Stimulated activated naive CD4-positive, alpha-beta T cell (primary cell): ENCODE data around the gene IGF2BP2.
A peak's percentile ranks its signal among the peaks of the same experiment; 100 is the strongest.
"Not testable (repeated sequence)": the region's sequence is repeated elsewhere in the genome, so short reads cannot be mapped to it uniquely, and the experiment has no call there.

Experiments
- DNase-seq, 6 experiments: peaks; one replicate each; lab custom pipeline; 2025; lab: John Stamatoyannopoulos, UW

Gene IGF2BP2

DNA sequence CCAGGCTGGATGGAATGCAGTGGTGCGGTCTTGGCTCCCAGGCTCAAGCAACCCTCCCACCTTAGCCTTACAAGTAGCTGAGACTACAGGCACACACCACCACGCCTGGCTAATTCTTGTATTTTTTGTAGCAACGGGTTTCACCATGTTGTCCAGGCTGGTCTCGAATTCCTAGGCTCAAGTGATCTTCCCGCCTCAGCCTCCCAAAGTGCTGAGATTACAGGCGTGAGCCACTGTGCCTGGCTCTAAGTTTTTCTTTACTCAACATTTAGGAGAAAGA, 26.1 kb downstream of the IGF2BP2 start:
- DNase-seq = not testable (repeated sequence)

DNA sequence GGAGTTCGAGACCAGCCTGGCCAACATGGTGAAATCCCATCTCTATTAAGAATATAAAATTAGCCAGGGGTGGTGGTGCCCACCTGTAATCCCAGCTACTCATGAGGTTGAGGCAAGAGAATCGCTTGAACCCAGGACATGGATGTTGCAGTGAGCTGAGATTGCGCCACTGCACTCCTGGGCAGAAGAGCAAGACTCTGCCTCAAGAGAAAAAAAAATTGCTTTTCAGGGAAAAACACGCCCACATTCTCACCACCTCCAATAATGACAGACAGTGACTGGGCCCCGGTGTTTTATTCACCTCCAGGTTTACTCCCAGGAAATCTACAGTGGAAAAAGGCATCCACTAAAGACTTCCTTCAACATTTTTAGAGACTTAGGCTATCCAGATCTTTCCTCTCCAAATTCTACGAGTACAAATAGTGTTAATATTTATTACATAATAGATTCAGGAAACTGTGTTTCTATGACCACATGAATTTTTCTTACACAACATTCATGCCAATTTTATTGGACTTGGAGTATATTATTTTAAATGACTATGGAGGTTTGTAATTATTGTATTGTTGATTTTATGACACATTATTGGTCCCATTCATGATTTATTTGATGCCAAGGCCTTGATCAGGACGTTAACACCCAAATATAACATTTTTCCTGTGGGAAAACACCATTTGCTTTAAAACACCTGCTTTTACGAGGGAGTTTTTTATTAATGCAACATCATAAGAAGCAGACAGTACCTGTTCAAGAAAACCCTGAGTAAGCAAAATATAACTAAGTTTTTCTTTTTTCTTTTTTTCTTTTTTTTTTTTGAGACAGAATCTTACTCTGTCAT, 26.6 kb downstream of the IGF2BP2 start:
- no peak for DNase-seq

DNA sequence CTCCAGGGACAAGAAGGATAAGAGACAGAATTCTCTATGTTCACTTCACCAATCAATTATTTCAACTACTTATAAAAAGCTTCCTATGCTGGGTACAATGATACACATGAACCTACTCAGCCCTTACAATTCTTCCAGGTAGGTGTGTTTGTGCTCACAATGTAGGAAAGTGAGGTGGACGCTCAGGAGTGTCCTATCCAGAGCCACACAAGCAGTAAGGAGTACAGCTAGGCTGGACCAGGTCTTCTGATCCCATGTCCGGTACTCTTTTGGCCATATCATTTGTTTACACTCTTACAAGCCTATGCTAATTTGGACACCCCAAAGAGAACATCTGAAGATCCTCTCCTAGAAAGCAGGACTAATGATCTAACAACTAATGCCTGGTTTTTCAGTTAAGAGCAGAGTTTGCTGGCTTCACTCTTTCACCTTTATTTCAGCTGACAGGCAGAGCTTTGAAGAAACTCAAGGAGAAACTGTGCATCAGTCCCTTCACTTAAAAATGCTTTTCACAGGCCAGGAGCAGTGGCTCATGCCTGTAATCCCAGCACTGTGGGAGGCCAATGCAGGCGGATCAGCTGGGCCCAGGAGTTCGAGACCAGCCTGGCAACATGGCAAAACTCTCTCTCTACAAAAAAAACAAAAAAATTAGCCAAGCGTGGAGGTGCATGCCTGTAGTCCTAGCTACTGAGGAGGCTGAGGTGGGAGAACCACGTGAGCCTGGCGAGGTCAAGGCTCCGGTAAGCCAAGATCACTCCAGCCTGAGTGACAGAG, 27.5 kb downstream of the IGF2BP2 start:
- DNase-seq = no peak

DNA sequence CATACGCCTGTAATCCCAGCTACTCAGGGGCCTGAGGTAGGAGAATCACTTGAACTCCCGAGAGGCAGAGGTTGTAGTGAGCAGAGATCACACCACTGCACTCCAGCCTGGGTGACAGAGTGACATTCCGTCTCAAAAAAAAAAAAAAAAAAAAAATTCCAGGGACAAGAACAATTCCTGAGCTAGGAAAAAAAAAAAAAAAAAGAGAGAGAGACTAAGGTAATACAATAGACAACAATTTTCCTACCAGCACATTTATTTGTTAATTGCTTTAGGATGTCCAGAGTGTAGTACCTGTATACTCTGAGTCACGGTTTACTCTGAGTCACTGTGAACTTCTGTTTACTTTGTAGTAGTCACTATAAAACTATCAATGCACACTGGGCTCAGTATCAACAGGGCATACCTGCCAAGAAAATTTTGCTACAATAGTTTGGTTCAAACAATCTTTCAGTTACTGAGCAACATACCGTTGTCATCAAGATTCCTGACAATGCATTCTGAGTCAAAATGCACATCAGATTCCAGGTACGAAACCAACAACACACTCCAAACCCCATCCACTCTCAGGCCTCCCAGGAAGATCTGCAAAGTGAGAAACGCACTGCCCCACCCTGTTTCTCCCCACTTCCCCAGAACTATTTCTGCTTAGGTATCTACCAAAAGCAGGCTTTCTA, 28.3 kb downstream of the IGF2BP2 start:
- no peak for DNase-seq

DNA sequence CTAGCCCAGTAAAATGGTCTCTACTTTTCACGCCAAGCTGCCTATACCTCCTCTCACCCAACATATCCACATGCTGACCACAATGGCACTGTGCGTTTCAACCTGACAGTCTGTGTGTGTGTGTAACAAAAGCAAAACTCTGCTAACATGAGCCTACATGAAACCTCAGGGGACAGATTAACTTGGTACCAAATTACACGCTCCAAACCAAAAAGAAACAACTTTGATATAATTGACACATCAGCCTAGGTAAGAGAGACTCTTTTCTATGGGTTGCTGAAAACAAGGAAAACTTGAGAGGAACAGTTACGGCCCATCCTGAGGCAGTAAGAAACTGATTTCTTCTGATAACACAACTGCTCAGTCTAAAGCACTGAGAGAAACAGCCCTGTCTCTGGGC, 31.5 kb downstream of the IGF2BP2 start:
- DNase-seq = no peak

DNA sequence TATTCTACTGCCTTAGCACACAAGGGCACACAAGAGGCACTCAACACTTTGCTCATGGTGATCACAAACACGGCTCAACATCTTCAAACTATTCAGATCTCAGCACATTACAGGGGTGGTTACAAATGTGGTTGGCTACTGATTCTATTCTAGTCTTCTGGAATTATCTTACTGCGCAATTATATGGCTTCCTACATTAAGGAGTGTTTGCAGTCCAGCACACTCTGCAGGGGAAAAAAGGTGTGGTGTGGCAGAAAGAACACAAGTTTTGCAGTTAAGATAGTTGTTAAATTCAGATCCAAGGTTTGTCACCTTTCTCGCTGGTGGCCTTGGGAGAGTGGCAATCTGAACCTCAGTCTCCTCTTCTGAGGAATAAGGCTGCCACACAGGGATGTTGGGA, 31.9 kb downstream of the IGF2BP2 start:
- DNase-seq = no peak

DNA sequence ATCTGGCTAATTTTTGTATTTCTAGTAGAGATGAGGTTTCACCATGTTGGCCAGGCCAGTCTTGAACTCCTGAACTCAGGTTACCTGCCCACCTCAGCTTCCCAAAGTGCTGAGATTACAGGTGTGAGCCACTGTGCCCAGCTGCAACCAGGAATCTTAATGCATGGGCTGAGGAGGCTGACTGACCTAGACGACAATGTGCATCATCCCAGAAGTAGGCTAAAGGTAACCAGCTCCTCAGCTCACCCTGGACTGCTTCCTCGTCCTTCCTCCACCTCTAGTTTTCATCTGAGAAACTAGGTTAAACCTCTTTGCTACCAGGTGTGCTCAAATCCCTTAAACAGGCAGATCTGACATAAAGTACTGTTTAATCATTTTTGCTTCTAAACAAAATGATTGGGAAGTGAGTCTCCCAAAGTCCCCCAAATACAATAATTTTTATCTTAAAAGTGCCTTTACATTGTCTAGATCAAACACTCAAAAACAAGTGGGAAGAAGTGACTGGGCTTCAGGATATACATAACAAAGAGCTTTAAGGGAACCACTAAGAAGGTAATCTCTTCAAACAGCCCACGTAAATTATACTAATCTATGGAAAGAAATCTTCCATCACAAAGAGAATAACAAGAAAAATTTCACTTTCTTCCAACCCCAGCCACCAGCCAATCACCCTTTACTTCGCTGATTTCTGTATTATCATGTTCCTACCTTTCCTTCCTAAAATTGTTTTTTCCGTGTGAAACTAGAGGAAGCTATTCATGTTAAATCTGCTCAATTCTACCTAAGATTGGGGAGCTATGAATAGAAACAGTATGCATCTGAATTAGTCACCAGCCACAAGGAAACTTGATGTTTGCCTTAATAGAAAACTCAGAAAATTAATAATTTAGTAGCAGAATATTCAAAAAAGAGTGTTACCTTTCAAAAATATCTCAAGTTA, 34.7 kb downstream of the IGF2BP2 start:
- DNase-seq = no peak

DNA sequence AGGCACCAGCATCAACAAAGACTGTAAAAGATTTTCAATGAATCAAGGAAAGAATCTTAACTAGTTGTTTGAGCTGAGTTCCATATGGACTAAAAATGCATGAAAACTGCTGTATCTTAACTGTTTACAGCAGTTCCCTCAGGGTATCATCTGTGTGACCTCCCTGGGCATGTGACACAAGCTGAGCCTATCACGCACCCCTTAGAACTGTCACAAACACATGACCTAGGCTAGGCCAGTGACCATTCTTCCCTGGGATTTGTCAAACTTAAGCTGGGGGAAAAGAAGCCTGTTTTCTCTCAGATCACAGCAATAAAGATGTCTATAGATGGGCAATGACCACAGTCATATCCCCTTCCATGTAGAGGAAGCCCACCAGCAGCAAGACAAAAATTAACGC, 35.7 kb downstream of the IGF2BP2 start:
- no peak for DNase-seq

DNA sequence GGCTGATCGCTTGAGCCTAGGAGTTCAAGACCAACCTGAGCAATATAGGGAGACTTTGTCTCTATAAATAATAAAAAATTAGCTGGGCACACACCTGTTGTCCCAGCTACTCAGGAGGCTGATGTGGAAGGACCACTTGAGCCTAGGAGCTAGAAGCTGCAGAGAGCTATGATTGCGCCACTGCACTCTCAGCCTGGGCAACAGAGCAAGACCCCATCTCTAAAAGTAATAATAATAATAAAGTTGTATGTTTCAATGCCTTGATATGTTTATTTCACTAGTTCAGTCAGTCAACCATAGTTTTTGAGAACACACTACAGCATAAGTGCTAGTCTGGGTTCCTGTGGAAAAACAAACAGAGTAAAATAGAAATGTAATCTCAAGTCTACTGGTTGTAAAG, 36.5 kb downstream of the IGF2BP2 start:
- no peak for DNase-seq

DNA sequence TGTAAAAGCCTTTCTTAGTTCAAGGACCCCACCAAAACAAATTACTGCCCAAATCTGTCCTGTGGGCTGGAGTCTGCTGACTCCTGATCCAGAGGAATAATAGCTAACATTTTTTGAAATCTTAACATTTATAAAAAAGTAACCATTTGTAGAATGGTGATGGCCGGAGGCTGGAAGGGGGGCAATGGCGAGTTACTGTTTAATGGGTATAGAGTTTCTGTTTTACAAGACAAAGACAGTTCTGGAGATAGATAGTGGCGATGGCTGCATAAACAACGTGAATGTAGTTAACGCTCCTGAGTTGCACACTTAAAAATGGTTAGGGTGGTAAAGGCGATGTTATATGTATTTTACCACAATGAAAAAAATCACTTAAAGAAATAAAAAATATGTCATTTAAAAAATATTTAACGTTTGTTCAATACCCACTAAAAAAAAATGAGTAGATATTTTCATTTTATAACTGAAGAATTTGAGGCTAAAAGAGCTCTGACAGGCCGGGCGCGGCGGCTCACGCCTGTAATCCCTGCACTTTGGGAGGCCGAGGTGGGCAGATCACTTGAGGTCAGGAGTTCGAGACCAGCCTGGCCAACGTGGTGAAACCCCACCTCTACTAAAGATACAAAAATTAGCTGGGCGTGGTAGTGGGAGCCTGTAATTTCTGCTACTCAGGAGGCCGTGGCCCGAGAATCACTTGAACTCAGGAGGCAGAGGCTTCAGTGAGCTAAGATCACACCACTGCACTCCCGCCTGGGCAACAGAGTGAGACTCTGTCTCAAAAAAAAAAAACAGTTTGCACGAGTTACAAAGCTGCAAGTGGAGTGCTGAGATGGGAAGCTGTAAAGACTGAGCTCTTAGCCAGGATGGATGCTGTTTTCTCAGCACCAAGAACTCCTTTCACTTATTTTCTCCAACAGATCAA, 37.6 kb downstream of the IGF2BP2 start:
- DNase-seq = no peak

DNA sequence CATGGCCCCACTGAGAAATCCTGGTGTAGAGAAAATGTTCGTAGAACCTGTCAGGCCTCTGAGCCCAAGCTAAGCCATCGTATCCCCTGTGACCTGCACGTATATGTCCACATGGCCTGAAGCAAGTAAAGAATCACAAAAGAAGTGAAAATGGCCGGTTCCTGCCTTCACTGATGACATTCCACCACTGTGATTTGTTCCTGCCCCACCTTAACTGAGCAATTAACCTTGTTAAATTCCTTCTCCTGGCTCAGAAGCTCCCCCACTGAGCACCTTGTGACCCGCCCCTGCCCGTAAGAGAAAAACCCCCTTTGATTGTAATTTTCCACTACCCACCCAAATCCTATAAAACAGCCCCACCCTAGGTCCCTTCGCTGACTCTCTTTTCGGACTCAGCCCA, 38.6 kb downstream of the IGF2BP2 start:
- DNase-seq = not testable (repeated sequence)

DNA sequence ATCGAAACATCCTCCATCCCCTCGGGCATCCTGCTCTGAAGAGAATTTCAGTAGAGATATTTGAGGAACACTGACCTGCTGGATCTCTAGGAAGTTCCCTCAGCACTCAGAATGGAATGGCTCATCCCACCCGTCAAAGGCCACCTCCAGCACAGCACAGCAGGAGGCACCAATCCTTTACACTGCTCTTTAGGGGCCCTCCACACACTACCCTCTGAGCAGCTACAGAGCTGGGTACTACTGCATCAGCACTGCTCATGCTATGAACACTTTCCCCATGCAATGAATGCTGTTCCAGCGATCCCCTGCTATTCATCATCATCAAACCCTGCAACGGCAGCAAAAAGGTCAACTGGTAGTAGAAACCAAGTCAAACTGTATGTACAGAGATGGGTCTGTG, 40.5 kb downstream of the IGF2BP2 start:
- DNase-seq = no peak

DNA sequence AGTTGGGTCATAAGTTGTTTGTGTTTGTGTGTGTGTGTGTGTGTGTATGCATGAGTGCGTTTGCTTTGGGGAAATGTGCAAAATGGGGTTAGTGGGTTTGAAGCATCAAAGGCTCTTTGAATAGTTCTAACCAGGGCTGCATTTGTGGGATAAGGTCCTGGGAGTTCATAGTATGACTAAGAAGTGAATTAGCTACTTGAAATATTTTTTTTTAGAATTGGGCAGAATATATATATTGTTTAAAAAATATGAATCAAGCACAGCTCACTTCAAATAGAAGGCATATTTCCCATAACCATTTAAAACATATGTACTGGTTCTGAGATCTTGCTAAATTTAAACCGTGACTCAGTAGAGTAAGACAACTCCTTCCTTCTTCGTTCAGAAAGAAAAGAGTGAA, 43.1 kb downstream of the IGF2BP2 start:
- DNase-seq = no peak

DNA sequence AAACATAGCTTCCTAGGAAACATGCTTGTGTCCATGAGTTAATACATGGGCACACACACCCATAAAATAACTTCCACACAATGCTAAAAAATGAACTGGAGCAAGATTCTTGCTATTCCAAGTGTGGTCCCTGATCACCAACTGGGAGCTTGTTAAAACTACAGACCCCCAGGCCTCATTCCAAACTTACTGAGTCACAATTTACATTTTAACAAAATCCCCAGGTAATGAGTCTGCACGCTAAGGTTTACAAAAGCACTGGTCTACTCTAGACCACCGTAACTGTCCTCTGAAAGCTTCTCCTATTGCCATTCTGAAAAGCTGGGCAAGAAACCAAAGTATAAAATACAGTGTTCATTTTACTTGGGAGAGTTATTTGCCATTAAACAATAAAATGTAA, 45.4 kb downstream of the IGF2BP2 start:
- DNase-seq = no peak

DNA sequence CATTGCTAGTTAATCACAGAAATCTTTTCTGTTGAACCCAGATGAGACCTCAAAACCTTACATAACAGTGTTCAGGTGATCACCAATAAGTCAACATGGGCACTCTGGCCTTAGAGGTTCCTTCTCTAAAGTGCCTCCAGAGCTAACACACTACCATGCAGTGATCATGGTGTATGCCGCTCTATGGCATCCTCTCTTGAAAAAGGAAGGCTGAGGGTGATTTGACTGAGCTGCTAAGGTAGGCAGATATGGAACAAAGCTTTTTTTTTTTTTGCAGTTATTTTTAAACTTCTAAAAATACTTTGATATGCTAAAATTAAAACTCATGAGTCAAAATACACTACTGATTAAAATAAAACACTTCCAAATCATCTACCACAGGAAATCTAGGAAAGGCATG, 46.0 kb downstream of the IGF2BP2 start:
- DNase-seq = no peak

DNA sequence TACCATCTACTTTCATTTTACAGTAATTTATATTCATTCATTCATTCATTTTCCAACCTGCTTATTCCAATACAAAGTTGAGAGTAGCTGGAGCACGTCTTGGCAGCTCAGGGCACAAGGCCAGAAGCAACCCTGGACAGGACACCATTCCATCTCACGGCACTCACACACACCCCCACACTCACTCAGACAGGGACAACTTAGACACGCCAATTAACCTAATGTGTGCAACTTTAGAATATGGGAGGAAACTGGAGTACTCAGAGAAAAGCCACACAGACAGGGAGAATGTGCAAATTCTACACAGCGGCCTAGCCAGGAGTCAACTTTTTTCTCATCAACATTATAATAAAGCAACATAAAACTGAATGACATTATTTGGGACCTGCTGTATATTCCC, 46.7 kb downstream of the IGF2BP2 start:
- no peak for DNase-seq

DNA sequence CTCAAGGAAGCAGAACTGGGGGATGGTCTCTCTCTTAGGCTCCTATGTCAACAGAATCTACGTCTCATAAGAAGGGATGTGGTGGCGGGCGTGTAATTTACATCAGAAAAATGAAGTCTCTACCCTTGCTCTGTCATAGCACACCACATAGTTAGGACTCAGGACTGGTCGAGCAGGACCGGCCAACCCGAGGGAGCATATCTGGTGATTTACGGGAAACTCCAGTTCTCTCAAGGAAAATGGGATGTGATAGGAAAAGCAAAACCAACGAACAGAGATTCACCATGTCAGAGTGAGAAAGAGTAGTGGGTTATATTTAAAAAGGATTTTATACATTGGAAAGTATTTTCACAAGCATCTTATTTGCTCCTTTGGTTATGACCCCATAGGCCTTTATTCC, 54.7 kb downstream of the IGF2BP2 start:
- DNase-seq = no peak

DNA sequence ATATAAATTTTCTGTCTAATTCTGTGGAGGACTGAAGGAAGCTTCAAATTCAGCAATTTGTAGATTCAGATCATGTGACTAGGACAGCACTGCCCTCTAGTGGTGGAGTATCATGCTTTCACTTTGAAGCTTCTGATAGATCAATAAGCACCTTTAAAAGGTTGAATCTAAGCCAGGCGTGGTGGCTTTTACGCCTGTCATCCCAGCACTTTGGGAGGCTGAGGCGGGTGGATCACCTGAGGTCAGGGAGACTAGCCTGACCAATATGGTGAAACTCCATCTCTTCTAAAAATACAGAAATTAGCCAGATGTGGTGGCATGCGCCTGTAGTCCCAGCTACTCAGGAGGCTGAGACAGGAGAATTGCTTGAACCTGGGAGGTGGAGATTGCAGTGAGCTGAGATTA, 56.3 kb downstream of the IGF2BP2 start:
- DNase-seq = peak in 4 of 6 experiments; percentile 1 to 54 (median 17)

DNA sequence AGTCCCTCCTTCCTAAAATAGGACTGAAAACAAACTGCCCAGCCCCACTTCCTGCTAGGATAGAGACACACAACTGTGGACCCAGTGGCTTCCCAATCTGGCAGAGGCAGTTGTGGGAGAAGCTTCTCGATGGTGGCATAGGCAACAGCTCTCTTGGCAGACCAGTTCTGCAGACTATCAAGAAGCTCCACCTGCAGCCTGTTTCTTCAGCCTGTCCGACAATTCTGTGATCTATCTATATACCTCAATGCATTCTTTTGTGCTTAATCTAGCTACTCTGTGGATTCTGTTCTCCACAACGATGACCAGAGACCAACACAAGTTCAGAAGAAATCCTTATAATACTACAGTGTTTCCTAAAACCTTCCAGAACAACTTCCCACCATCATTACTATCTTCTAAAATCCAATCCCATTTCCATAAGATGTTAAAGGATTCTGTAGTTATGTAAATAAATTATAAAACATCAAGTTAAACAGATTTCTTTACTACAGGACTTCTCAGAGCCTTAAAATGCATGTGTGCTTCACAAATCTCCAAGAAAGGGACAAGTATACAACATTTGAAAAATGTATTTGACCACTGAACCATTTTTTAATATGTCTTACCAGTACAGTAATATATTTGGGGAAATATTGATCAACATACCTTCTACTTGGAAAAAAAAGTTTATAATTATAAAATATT, 57.7 kb downstream of the IGF2BP2 start:
- no peak for DNase-seq

DNA sequence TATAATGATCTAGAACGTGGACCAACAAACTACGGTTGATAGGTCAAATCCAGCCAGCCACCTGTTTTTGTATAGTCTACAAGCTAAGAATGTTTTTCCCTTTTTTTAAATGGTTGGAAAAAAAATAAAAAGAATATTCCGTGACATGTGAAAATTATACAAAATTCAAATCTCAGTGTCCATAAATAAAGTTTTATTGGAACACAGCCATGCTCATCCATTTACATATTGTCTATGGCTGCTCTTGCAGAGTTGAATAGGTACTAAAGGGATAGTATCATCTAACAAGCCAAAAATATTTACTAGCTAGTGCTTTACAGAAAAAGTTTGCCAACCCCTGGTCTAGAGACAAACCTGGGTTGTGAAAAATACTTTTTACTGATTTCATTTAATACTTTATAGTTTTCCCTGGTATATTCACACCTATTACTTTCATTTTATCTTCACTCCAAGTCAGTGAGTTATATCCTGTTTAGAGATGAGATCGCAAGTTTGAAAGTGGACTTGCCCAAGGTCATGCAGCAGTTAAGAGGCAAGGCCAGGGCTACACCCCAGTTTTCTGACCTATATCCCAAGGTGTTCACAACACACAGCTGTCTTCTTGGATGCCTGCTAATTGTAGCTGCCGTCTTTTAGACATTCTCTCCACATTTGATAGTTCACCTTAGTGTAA, 58.4 kb downstream of the IGF2BP2 start:
- DNase-seq = no peak
